SK-N-MC (cell line): Measurements from ENCODE around the gene MAST3.
A peak's percentile ranks its signal among the peaks of the same experiment; 100 is the strongest.

ENCODE experiments used
- DNase-seq: peaks from one replicate; pipeline ENCODE4 v3.0.0-alpha.2; 2011; ENCODE audit warnings: low read depth, low spot score
- H3K27ac ChIP-seq: fragments of 200-600 bp; sonication (generic); 2 replicates; pipeline ENCODE4 v1.5.1; 2016; ENCODE audit warnings: mixed run types
- H3K36me3 ChIP-seq: fragments of 200-600 bp; sonication (generic); 2 replicates; pipeline ENCODE4 v1.6.1; 2017; ENCODE audit warnings: antibody characterized with exemption, low read length, mixed read lengths; ENCODE audit not compliant: insufficient read depth
- H3K4me3 ChIP-seq: fragments of 200-600 bp; sonication (generic); 2 replicates; pipeline ENCODE4 v1.5.1; 2016
- H3K9ac ChIP-seq: fragments of 200-600 bp; sonication (generic); 2 replicates; pipeline ENCODE4 v1.8.0; 2017; ENCODE audit warnings: mixed run types, mixed read lengths; ENCODE audit not compliant: insufficient read length
- H3K9me3 ChIP-seq: fragments of 200-600 bp; sonication (generic); 2 replicates; pipeline ENCODE4 v1.6.1; 2017; ENCODE audit warnings: low read depth, mild to moderate bottlenecking, antibody characterized with exemption, low read length, moderate library complexity, mixed read lengths
- EZH2 ChIP-seq: fragments of 200-600 bp; sonication (generic); IDR thresholded peaks from one replicate; pipeline ENCODE4 v1.6.1; 2017; ENCODE audit warnings: antibody characterized with exemption
- FOXP2 ChIP-seq: optimal IDR thresholded peaks from 2 replicates; pipeline ENCODE3; 2011; ENCODE audit warnings: mild to moderate bottlenecking, moderate library complexity; ENCODE audit not compliant: insufficient read depth; ENCODE audit errors: extremely low read length, control extremely low read depth
- POLR2AphosphoS5 ChIP-seq: IDR thresholded peaks from 2 replicates; pipeline ENCODE4 v1.6.1; 2012; ENCODE audit warnings: mild to moderate bottlenecking, low read depth, low read length, borderline replicate concordance

MAST3 gene

DNA sequence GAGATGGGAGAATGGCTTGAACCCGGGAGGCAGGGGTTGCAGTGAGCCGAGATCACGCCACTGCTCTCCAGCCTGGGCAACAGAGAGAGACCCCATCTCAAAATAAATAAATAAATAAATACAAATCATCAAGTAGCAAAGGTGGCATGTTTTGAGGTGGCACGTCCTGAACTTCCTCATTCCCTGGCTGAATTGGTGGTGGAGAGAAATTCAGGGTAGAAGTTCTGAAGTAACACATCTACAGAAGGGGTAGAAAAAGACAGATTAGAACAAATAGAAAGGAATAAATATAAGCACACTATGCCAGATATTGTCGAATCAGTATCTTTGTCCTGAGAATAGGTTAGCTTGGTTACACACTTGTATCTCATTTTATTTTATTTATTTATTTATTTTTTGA, 82.4 kb downstream of the MAST3 start:
- no peaks in the 10 kb centered on the region for H3K36me3 ChIP-seq
- H3K9me3 ChIP-seq = no peaks in the 10 kb centered on the region
- TF ChIP-seq FOXP2 = no peak
- TF ChIP-seq POLR2AphosphoS5 = no peak
- no peak for TF ChIP-seq EZH2
- no peak overlapping the region for H3K27ac ChIP-seq
- H3K9ac ChIP-seq = no peak overlapping the region
- no peak overlapping the region for H3K4me3 ChIP-seq
- DNase-seq = no peak

DNA sequence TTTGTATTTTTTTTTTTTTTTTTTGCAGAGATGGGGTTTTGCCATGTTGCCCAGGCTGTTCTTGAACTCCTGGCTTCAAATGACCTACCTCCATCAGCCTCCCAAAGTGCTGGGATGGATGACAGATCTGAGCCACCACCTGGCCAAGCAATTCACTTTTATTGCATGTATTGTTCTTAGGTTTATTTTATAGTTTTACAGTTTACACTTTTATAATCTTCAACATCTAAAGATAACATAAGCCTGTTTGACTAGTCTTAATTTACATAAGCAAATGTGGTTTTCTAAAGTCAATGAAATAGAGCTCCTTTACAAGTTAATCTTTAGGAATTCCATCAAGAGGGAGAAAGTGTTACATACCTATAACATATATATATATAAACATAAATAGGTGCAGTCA, 86.0 kb downstream of the MAST3 start:
- DNase-seq = no peak
- H3K9me3 ChIP-seq = no peaks in the 10 kb centered on the region
- H3K9ac ChIP-seq = no peak overlapping the region
- no peak for TF ChIP-seq POLR2AphosphoS5
- H3K36me3 ChIP-seq = no peaks in the 10 kb centered on the region
- no peak overlapping the region for H3K4me3 ChIP-seq
- no peak overlapping the region for H3K27ac ChIP-seq

DNA sequence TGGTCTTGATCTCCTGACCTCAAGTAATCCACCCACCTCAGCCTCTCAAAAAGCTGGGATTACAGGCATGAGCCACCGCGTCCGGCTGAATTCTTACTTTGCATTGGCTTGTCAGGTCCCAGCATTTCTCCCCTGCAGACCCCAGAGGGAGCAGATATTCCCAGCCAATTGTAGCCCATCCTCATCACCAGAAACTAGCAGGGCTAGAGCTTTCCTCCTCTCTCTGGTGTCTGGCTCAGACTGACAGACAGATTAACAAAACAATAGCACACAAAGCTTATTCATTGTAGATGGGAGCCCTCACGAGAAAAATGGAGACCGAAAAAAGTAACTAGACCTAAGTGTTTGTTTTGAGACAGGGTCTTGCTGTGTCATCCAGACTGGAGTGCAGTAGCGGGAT, 88.0 kb downstream of the MAST3 start:
- Histone ChIP-seq H3K27ac (no peak overlapping the region), H3K9me3 (no peaks in the 10 kb centered on the region), H3K9ac (no peak overlapping the region), H3K4me3 (no peak overlapping the region), H3K36me3 (no peaks in the 10 kb centered on the region)
- TF ChIP-seq POLR2AphosphoS5 (no peak), FOXP2 (no peak), EZH2 (no peak)
- DNase-seq = no peak

DNA sequence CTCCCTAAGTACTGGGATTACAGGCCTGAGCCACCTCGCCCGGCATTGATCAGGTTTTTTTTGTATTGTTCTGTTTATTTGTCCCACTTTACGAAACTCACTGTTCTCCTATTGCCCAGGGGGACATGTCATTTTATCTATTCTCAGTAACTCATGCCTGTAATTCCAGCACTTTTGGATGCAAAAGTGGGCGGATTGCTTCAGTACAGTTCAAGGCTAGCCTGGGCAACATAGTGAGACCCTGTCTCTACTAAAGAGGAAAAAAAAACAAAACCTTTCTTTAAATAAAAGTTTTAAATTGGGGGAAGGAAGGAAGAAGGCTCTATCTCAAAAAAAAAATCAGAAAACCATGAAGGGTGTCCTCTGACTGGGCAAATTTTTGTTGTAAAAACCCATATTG, 92.7 kb downstream of the MAST3 start:
- Histone ChIP-seq H3K9me3 (no peaks in the 10 kb centered on the region), H3K36me3 (no peaks in the 10 kb centered on the region), H3K9ac (no peak overlapping the region), H3K27ac (no peak overlapping the region), H3K4me3 (no peak overlapping the region)
- TF ChIP-seq EZH2 (no peak), FOXP2 (no peak), POLR2AphosphoS5 (no peak)
- DNase-seq = no peak

DNA sequence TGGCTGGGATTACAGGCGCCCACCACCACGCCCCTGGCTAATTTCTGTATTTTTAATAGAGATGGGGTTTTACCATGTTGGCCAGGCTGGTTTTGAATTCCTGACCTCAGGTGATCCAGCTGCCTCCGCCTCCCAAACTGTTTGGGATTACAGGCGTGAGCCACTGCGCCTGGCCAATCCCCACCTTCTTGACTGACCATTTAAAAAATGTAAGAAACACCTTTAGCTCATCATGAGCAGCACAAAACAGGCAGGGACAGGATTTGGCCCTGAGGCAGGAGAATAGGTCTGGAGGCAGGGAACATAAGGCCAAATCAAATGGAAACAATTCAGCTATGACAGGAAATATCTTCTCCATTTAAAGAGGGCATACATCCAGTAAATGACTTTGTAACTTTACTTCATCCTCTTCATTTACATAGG, 94.1 kb downstream of the MAST3 start:
- peak overlapping the region; percentile 78 for H3K27ac ChIP-seq
- H3K4me3 ChIP-seq = peak overlapping the region; percentile 90
- no peak for DNase-seq
- no peaks in the 10 kb centered on the region for H3K9me3 ChIP-seq
- no peaks in the 10 kb centered on the region; the same call in 1 of the 2 replicates for H3K36me3 ChIP-seq
- TF ChIP-seq EZH2 = no peak
- no peak for TF ChIP-seq POLR2AphosphoS5
- no peak for TF ChIP-seq FOXP2
- no peak overlapping the region for H3K9ac ChIP-seq

DNA sequence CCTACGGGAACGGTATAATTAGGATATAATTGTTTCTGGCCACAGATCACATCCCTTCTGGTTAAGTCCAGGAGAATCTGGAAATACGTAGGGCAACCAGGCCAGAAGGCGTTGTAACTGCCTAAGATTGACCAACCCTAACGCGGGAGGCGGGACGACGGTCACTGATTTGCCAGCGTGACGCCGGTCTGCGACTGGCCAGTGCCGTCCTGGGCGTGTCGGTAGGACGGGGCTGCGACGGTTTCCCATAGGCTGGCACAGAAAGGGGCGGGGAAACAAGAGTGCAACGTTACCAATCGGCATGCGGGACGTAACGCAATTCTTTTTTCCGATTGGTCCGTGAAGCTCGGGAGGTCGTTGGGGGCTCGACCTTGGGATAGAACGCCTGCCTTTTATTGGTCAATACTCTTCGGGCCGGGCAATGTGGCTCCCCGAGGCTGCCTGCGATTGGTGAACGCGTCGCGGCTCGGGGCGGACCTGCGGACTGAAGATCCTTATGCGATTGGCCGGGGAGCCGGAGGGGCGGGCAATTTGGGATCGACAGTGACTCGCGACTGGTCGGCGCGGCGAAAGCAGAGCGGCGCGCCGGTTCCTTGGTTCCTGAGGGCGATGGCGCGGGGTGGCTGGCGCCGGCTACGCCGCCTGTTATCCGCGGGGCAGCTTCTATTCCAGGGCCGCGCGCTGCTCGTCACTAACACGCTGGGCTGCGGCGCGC, 95.3 kb downstream of the MAST3 start, which contains the start of gene MPV17L2:
Gene MPV17L2, plus strand, starts transcription at position 546 of the 715 bp plus-strand sequence. Its CDS starts 64 bp downstream, at position 610.
- peak; percentile 99 for DNase-seq
- TF ChIP-seq FOXP2 (no peak), POLR2AphosphoS5 (peak; percentile 58), EZH2 (no peak)
- H3K4me3 ChIP-seq = peak within 1 kb of the TSS; percentile 93
- peak within 1 kb of the TSS; percentile 78 for H3K27ac ChIP-seq
- peak within 1 kb of the TSS; percentile 82 for H3K9ac ChIP-seq
- H3K36me3 ChIP-seq = peaks cover under 1% of the 10 kb centered on the region; the same call in 1 of the 2 replicates
- H3K9me3 ChIP-seq = no peaks in the 10 kb centered on the region

DNA sequence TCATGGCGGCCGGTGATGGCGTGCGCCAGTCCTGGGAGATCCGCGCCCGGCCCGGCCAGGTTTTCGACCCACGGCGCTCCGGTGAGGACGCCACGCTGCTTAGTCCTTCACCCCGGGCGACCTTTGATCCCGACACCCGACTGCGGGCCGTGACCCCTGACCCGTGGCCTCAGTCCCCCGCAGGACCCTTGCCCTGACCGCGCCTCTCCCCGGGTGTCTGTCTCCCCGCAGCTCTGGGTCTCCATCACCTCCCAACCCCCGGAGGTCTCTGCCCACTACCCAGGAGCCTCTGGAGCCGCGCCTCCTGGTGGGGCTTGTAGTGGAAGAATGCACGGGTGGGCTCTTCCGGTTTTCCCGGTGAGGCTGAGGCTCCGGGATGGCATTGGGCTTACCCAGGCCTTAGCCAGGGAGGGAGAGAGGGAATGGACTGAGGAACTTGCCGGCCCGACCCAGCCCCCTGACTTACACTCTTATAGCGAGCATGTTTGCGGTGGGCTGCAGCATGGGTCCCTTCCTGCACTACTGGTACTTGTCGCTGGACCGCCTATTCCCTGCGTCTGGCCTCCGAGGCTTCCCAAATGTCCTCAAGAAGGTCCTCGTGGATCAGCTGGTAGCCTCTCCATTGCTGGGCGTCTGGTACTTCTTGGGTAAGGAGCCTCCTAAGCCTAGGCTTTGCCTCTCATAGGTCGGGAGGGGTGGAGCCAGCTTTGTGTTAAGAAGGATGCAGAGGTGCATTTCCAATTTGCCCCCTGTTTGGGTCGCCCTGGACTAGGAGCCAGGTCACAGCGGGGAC, 96.0 kb downstream of the MAST3 start:
- no peak overlapping the region for H3K27ac ChIP-seq
- no peak for DNase-seq
- peak overlapping the region; percentile 69 for H3K9ac ChIP-seq
- H3K36me3 ChIP-seq = peaks cover 8% of the 10 kb centered on the region; the same call in 1 of the 2 replicates
- peak overlapping the region; percentile 93 for H3K4me3 ChIP-seq
- TF ChIP-seq EZH2 (no peak), POLR2AphosphoS5 (no peak), FOXP2 (no peak)
- H3K9me3 ChIP-seq = no peaks in the 10 kb centered on the region

DNA sequence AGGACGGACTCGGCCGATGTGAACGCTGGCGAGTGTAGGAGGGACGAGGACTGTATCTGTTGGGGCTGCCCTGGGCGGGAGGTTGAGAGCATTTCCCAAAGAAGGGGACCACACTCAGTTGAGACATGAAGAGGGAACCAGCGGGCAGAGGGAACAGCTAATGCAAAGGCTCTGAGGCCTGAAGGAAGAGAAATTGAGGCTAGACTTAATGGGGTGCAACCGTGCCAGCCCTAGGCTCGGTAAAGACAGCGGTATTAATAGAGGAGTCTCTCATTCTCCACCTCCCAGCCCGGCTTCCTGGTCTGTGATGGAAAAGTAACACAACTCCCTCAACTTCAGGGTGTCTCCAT, 96.6 kb downstream of the MAST3 start:
- TF ChIP-seq FOXP2 = no peak
- no peak for TF ChIP-seq EZH2
- TF ChIP-seq POLR2AphosphoS5 = no peak
- H3K27ac ChIP-seq = no peak overlapping the region
- H3K4me3 ChIP-seq = peak overlapping the region; percentile 93

More for the DNA sequence above, 96.6 kb downstream of the MAST3 start:
- H3K36me3 ChIP-seq = peaks cover 11% of the 10 kb centered on the region; the same call in 1 of the 2 replicates
- no peaks in the 10 kb centered on the region for H3K9me3 ChIP-seq
- H3K9ac ChIP-seq = no peak overlapping the region
- no peak for DNase-seq
